ENCODE data around the gene PTER.

Gene PTER

GRCh38 chr10:16545116-16545736, 108.4 kb downstream of the PTER start:
- DNase-seq, result no peak

DNA sequence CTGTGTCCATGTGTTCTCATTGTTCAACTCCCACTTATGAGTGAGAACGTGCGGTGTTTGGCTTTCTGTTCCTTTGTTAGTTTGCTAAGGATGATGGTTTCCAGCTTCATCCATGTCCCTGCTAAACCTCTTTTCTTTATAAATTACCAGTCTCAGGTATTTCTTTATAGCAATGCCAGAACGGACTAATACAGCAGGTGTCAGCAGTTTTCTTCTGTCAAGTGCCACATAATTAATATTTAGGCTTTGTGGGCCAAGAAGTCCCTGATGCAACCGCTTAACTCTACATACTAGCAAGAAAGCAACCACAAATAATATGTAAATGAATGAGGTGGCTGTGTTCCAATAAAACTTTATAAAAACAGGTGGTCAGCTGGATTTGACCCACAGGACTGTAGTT, 111.2 kb downstream of the PTER start:
- no peak for DNase-seq

DNA sequence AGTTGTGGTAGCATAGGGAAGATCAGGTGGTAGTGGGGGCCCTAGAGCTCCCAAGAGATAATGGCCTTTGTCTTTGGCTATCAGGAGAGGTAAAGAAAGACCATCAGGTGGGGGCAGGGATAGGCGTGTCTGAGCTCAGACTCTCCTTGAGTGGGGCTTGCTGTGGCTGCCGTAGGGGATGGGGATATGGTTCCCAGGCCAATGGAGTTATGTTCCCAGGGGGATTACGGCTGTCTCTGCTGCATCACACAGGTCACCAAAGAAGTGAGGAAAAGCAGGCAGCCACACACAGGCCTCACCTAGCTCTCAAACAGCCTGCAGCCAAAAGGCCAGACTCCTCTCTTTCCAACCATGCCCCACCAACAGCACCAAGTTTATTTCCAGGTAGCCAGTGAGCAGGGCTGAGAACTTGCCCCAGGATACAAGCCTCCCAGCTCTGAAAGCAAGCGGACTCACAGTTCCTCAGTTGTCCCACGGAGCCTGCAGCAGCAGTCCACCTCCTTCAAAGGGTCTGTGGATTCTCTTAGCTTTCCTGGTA, 122.5 kb downstream of the PTER start:
- no peak for DNase-seq

GRCh38 chr10:16562891-16563290, 126.1 kb downstream of the PTER start:
- no peak for DNase-seq
